ENCODE results near the gene SAMD8.
"Not testable (repeated sequence)": the region's sequence is repeated elsewhere in the genome, so short reads cannot be mapped to it uniquely, and the experiment has no call there.

The SAMD8 gene

DNA sequence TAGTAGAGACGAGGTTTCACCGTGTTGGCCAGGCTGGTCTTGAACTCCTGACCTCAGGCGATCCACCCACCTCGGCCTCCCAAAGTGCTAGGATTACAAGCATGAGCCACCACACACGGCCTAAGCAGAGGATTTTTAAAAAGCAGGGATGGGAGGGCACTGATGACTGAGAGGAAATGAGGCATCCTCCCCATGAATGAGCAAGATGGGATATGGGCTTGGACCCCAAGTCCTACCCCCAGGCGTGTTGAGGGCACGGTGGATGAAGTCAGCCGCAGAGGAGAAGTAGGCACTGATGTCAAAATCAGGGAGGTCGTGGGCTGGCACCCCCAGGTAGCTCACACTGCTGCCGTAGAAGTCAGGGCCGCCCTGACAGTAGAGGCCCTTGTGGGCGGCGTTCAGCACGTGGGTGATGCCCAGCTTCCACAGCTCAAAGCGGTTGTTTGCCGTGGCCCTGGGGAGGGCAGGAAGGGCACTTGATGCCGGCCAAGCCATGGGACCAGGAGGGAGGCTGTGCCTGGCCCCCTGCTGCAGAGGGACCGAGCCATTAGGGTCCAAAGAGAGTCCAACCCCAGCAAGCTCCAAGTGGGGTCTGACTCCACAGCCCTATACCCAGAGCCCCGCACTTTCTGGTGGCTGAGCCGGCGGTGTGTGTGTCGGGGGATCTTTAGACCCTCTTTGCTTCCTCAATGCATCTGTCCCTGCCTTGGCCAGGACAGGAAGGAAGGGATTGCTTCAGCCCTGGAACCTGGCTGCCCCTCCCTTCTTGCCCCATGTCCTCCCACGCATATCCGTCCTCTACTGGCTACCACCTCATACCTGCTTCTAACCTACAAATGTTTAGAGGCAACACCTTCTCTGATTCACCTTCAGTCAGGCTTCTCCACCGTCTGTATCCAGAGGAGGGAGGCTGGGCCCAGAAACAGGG lies 3.4 kb upstream of the SAMD8 start:
- DNase-seq (ENCODE audit: low read depth) = no peak

- no peak for DNase-seq (ENCODE audit: low read depth)
Observed at GRCh38 chr10:75108684-75109458, 2.6 kb upstream of the SAMD8 start.

- no peak for DNase-seq (ENCODE audit: low read depth)
Observed at GRCh38 chr10:75109459-75109778, 2.0 kb upstream of the SAMD8 start.

- no peak for DNase-seq (ENCODE audit: low read depth)
Observed at GRCh38 chr10:75110006-75110632, 1.3 kb upstream of the SAMD8 start.

- peak; percentile 2 for DNase-seq (ENCODE audit: low read depth)
Observed at GRCh38 chr10:75111907-75112679, 637 bp downstream of the SAMD8 start.

GRCh38 chr10:75115137-75115536 lies 3.7 kb downstream of the SAMD8 start:
- DNase-seq (ENCODE audit: low read depth) = no peak

GRCh38 chr10:75116941-75117775 lies 5.7 kb downstream of the SAMD8 start:
- DNase-seq (ENCODE audit: low read depth) = not testable (repeated sequence)

- no peak for DNase-seq (ENCODE audit: low read depth)
Observed at GRCh38 chr10:75117995-75118394, 6.5 kb downstream of the SAMD8 start.

- not testable (repeated sequence) for DNase-seq (ENCODE audit: low read depth)
Observed at GRCh38 chr10:75119444-75120066, 8.1 kb downstream of the SAMD8 start.

DNA sequence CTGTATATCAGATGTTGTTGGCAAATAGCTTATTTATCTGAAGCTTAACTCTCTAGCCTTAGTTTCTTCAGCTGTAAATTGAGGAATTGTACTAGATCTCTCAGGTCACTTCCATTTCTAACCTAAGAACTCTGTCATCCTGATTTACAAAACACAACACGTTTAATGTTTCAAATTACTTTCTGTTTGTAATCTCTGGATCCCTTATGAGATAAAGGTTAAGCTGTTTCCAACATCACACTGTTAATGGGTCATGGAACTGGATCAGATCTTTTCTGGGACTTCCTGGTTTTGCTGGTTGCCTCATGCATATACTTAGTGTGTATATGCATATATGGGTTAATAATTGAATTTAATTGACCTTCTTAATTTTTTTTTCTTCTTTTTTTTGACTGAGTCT lies 9.9 kb downstream of the SAMD8 start:
- no peak for DNase-seq (ENCODE audit: low read depth)

- DNase-seq (ENCODE audit: low read depth) = no peak
Observed at GRCh38 chr10:75122505-75122904, 11.0 kb downstream of the SAMD8 start.

GRCh38 chr10:75123088-75123682 lies 11.7 kb downstream of the SAMD8 start:
- DNase-seq (ENCODE audit: low read depth) = no peak

DNA sequence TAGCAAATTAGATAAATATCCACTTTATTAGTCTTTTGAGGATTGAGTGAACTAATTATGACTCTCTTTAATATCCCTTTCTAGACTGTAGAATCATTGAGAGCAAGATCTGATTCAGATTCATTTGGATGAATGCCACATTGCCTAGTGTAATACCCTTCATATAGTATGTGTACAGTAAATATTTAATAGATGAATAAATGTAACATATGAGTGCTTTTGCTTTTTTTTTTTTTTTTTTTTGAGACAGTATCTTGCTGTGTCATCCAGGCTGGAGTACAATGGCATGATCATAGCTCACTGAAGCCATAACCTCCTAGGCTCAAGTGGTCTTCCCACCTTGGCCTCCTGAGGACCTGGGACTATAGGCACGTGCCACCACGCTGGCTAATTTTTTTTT lies 14.8 kb downstream of the SAMD8 start:
- DNase-seq (ENCODE audit: low read depth) = no peak

- no peak for DNase-seq (ENCODE audit: low read depth)
Observed at GRCh38 chr10:75127471-75127870, 16.0 kb downstream of the SAMD8 start.

- not testable (repeated sequence) for DNase-seq (ENCODE audit: low read depth)
Observed at GRCh38 chr10:75128985-75129384, 17.5 kb downstream of the SAMD8 start.

DNA sequence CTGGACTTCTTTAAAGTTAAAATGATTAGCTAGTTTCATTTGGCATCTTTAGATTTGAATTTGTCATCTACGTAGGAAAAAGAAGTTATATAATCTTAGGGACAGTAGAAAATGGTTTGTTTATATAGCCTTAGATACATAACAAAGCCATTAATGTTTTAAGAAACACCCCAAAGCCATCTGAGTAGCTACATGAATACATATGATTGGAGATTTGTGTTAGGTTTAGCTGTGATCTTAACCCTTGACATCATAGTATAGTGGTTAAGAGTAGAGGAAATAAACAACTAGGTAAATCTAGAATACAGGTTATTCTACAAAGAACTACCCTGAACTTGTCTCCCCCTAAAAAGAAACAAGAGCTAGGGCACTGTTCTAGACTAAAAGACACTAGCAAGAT lies 18.1 kb downstream of the SAMD8 start:
- DNase-seq (ENCODE audit: low read depth) = no peak

DNA sequence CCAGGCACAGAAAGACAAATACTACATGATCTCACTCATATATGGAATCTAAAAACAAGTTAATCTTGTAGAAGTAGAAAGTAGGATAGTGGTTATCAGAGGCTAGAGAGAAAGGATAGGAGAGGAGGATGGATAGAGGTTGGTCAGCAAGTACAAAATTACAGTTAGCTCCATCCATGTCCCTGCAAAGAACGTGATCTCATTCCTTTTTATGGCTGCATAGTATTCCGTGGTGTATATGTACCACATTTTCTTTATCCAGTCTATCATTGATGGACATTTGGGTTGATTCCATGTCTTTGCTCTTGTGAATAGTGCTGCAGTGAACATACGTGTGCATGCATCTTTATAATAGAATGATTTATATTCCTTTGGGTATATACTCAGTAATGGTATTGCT lies 22.2 kb downstream of the SAMD8 start:
- not testable (repeated sequence) for DNase-seq (ENCODE audit: low read depth)

GRCh38 chr10:75136346-75136745 lies 24.9 kb downstream of the SAMD8 start:
- DNase-seq (ENCODE audit: low read depth) = no peak

GRCh38 chr10:75137533-75138438 lies 26.3 kb downstream of the SAMD8 start:
- DNase-seq (ENCODE audit: low read depth) = no peak
